Measurements from ENCODE around the gene ZNF592. TPM values are rescaled to one million over a fixed set of nuclear protein-coding genes. Genes with fewer than 3 reads are reported as not detected.

ZNF592 gene
- polyA plus RNA-seq, 1 donor from 2014 or later = 3.9 TPM

DNA sequence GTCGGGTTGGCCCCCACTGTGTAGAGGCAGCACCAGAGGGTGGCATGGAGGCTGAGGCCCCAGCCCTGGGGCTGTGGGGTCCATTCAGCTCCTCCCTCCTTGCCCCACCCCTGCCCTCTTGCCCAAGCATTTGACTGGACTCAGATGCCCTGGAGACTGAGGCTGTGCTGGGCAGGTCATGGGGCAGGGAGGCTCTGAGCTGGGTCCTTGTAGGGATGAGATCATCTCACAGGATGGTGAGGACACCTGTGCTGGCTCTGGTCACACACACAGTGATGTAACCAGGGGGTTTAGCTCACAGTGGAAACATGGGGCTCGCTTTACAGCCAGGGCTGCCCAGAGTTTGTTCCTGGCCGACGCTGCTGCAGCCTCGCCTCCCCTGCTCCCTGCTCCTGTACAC, 86.6 kb downstream of the ZNF592 start:
- Histone ChIP-seq H3K9me3 (ENCODE audit: low read length) (no peaks in the 10 kb centered on the region), H3K36me3 (ENCODE audit: insufficient read depth, low read length) (no peaks in the 10 kb centered on the region), H3K79me2 (replicated peaks; ENCODE audit: insufficient read depth, low read length) (no peaks in the 10 kb centered on the region), H3K4me2 (ENCODE audit: low read length) (no peak overlapping the region), H3K9ac (ENCODE audit: low read length) (no peak overlapping the region), H3K4me3 (ENCODE audit: low read length) (peak overlapping the region; percentile 39), H2AFZ (ENCODE audit: low read depth, low read length) (no peak overlapping the region), H3F3A (ENCODE audit: insufficient read depth, low read length, poor library complexity, severe bottlenecking) (no peaks in the 10 kb centered on the region), H4K20me1 (ENCODE audit: insufficient read depth) (no peaks in the 10 kb centered on the region), H3K27ac (ENCODE audit: low read length) (no peak overlapping the region), H3K9me2 (ENCODE audit: insufficient read depth, low read length) (no peaks in the 10 kb centered on the region), H3K27me3 (ENCODE audit: insufficient read depth, low read depth, low read length) (no peaks in the 10 kb centered on the region)
- TF ChIP-seq POLR2AphosphoS5 (IDR thresholded peaks at IDR 0.05) (no peak), EP300 (conservative IDR thresholded peaks at IDR 0.05; ENCODE audit: poor library complexity, severe bottlenecking) (no peak)

DNA sequence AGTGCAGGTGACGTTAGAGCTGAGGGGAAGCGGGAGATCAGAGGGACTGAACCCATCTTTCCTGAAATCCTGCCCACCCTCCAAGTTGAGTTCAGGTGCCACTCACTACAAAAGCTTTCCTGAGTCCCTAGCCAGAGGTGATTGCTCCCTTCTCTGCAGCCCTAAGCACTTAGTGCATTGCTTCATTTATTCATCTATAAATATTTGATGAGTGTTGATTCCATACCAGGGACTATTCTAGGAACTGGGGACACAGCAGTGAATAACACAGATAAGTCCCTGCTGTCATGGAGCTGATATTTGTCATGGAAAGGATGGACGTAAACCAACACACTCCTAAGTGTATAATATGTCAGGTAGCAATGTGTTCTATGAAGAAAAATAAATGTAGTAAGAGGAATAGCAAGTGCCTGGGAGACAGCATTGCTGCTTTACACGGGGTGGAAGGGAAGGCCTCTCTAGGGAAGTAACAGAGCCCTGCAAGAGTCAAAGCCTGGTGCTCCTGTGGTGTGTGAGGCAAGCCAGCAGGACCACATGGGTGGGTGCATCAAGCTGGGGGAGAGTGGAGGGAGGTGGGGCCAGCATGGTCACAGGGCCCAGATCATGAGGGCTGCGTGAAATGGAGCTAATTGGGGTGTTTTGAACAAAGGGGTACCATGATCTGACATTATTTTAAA, 87.4 kb downstream of the ZNF592 start:
- H3K4me3 ChIP-seq (ENCODE audit: low read length) = peak overlapping the region; percentile 39
- no peak overlapping the region for H3K9ac ChIP-seq (ENCODE audit: low read length)
- no peak overlapping the region for H3K27ac ChIP-seq (ENCODE audit: low read length)
- H3K27me3 ChIP-seq (ENCODE audit: insufficient read depth, low read depth, low read length) = no peaks in the 10 kb centered on the region
- no peaks in the 10 kb centered on the region for H3K9me3 ChIP-seq (ENCODE audit: low read length)
- H3K79me2 ChIP-seq (replicated peaks; ENCODE audit: insufficient read depth, low read length) = no peaks in the 10 kb centered on the region
- no peaks in the 10 kb centered on the region for H3K9me2 ChIP-seq (ENCODE audit: insufficient read depth, low read length)
- H3K4me2 ChIP-seq (ENCODE audit: low read length) = no peak overlapping the region
- no peak overlapping the region for H2AFZ ChIP-seq (ENCODE audit: low read depth, low read length)
- TF ChIP-seq EP300 (conservative IDR thresholded peaks at IDR 0.05; ENCODE audit: poor library complexity, severe bottlenecking) (no peak), SMC3 (conservative IDR thresholded peaks at IDR 0.05; ENCODE audit: poor library complexity) (no peak), EZH2 (IDR thresholded peaks at IDR 0.05; ENCODE audit: borderline replicate concordance, insufficient read depth, low read length, poor library complexity, severe bottlenecking) (no peak), POLR2AphosphoS5 (IDR thresholded peaks at IDR 0.05) (no peak), RAD21 (conservative IDR thresholded peaks at IDR 0.05) (no peak), TAF1 (IDR thresholded peaks at IDR 0.05; ENCODE audit: low read depth) (no peak), MXI1 (conservative IDR thresholded peaks at IDR 0.05; ENCODE audit: poor library complexity, severe bottlenecking) (no peak)
- TF ChIP-seq, protein P1, sequence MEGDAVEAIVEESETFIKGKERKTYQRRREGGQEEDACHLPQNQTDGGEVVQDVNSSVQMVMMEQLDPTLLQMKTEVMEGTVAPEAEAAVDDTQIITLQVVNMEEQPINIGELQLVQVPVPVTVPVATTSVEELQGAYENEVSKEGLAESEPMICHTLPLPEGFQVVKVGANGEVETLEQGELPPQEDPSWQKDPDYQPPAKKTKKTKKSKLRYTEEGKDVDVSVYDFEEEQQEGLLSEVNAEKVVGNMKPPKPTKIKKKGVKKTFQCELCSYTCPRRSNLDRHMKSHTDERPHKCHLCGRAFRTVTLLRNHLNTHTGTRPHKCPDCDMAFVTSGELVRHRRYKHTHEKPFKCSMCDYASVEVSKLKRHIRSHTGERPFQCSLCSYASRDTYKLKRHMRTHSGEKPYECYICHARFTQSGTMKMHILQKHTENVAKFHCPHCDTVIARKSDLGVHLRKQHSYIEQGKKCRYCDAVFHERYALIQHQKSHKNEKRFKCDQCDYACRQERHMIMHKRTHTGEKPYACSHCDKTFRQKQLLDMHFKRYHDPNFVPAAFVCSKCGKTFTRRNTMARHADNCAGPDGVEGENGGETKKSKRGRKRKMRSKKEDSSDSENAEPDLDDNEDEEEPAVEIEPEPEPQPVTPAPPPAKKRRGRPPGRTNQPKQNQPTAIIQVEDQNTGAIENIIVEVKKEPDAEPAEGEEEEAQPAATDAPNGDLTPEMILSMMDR (IDR thresholded peaks at IDR 0.05; ENCODE audit: poor library complexity, severe bottlenecking) = no peak
- TF ChIP-seq, protein P2, sequence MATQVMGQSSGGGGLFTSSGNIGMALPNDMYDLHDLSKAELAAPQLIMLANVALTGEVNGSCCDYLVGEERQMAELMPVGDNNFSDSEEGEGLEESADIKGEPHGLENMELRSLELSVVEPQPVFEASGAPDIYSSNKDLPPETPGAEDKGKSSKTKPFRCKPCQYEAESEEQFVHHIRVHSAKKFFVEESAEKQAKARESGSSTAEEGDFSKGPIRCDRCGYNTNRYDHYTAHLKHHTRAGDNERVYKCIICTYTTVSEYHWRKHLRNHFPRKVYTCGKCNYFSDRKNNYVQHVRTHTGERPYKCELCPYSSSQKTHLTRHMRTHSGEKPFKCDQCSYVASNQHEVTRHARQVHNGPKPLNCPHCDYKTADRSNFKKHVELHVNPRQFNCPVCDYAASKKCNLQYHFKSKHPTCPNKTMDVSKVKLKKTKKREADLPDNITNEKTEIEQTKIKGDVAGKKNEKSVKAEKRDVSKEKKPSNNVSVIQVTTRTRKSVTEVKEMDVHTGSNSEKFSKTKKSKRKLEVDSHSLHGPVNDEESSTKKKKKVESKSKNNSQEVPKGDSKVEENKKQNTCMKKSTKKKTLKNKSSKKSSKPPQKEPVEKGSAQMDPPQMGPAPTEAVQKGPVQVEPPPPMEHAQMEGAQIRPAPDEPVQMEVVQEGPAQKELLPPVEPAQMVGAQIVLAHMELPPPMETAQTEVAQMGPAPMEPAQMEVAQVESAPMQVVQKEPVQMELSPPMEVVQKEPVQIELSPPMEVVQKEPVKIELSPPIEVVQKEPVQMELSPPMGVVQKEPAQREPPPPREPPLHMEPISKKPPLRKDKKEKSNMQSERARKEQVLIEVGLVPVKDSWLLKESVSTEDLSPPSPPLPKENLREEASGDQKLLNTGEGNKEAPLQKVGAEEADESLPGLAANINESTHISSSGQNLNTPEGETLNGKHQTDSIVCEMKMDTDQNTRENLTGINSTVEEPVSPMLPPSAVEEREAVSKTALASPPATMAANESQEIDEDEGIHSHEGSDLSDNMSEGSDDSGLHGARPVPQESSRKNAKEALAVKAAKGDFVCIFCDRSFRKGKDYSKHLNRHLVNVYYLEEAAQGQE (IDR thresholded peaks at IDR 0.05; ENCODE audit: borderline replicate concordance) = no peak
- no peaks in the 10 kb centered on the region for H4K20me1 ChIP-seq (ENCODE audit: insufficient read depth)
- H3F3A ChIP-seq (ENCODE audit: insufficient read depth, low read length, poor library complexity, severe bottlenecking) = no peaks in the 10 kb centered on the region
- H3K36me3 ChIP-seq (ENCODE audit: insufficient read depth, low read length) = no peaks in the 10 kb centered on the region
